ENCODE measurements around the gene FRMD4A. TPM values are rescaled to one million over a fixed set of nuclear protein-coding genes. Genes with fewer than 3 reads are reported as not detected.
"Not testable (repeated sequence)": the region's sequence is repeated elsewhere in the genome, so short reads cannot be mapped to it uniquely, and the experiment has no call there.

The FRMD4A gene
- total RNA-seq, 2 donors from 2014 or later = 37.8 to 41.6 TPM

GRCh38 chr10:13787015-13787421 is 543.7 kb downstream of the FRMD4A start:
- intact Hi-C loops (cut with DNase I) = loop anchor here (5.0 to 10.0 kb wide), 3 partner anchors 105 to 308 kb away; no protein-coding TSS in a partner anchor
- no peak for DNase-seq (ENCODE audit: low spot score)

DNA sequence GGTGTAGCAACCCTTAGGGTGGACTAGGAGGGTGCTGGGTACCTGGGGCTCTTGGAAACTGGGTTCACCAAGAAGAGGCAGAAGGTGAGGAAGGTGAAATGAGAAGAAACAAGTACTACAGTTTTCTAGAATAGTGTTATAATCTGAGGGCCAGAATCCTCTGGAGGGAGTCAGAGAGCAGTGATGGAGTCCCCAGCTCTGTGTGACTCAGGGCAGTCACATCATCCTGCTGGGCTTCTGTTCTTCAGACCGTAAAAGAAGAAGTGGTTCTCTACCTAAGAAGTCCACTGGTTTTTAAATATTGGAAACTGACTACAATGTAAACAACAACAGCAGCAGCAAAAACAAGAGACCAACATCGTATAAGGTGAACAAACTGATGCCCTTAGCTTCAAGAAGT is 546.7 kb downstream of the FRMD4A start:
- intact Hi-C loops (cut with DNase I) = loop anchor here (5.0 to 10.0 kb wide), 2 partner anchors 173 to 311 kb away; no protein-coding TSS in a partner anchor
- DNase-seq (ENCODE audit: low spot score) = no peak

DNA sequence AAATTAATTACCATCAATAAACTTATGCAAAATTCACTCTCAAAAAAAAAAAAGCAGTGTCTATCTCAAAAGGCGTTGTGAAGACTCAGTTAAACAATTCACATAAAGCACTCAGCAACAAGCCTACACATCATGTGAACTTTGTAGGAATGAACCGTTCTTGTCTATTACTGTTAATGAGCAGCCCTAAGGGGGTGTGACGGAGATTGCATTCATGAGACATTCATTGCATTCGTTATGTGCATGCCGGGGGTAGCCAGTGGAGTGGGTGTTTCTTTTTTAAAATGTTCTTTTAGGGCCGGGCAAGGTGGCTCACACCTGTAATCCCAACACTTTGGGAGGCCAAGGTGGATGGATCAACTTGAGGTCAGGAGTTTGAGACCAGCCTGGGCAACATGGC is 551.0 kb downstream of the FRMD4A start:
- DNase-seq (ENCODE audit: low spot score) = no peak
- intact Hi-C loops (cut with DNase I) = loop anchor here (2.0 to 10.0 kb wide), 3 partner anchors 121 to 315 kb away; no protein-coding TSS in a partner anchor

DNA sequence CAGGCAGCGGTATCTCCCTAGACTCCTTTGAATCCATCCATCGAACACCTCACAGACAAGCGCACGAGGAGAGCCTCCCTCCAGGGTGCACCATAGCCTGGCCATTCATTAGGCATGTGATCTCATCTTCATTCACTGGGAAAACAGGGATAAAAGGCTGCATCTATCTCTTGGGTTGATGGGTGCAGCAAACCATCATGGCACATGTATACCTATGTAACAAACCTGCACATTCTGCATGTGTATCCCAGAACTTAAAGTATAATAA is 552.1 kb downstream of the FRMD4A start:
- DNase-seq (ENCODE audit: low spot score) = not testable (repeated sequence)
- intact Hi-C loops (cut with DNase I) = loop anchor here in 1 of 2 donors (2.0 kb wide), 1 partner anchor 120 kb away; no protein-coding TSS in a partner anchor

DNA sequence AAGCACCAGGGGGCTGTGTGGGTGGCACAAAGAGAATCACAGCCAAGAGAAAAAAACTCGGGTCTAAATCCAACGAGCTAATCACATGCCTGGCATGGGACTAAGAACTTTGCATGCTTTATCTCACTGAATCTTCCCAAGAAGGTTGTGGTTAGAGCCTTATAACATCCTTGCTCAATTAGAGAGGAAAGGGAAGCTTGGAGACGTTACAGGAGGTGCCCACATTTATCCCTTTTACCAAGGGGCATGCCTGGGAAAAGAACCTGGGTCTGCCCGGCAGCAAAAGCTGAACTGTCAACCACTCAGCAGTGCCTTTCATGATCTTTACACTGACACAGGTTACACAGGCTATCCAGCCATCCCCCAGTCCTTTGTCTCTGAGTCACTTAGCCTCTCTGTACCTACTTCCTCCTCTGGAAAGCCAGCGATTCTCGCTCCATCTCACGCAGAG is 553.8 kb downstream of the FRMD4A start:
- DNase-seq (ENCODE audit: low spot score) = no peak
- intact Hi-C loops (cut with DNase I) = loop anchor here in 1 of 2 donors (1.0 kb wide), 1 partner anchor 120 kb away; no protein-coding TSS in a partner anchor

DNA sequence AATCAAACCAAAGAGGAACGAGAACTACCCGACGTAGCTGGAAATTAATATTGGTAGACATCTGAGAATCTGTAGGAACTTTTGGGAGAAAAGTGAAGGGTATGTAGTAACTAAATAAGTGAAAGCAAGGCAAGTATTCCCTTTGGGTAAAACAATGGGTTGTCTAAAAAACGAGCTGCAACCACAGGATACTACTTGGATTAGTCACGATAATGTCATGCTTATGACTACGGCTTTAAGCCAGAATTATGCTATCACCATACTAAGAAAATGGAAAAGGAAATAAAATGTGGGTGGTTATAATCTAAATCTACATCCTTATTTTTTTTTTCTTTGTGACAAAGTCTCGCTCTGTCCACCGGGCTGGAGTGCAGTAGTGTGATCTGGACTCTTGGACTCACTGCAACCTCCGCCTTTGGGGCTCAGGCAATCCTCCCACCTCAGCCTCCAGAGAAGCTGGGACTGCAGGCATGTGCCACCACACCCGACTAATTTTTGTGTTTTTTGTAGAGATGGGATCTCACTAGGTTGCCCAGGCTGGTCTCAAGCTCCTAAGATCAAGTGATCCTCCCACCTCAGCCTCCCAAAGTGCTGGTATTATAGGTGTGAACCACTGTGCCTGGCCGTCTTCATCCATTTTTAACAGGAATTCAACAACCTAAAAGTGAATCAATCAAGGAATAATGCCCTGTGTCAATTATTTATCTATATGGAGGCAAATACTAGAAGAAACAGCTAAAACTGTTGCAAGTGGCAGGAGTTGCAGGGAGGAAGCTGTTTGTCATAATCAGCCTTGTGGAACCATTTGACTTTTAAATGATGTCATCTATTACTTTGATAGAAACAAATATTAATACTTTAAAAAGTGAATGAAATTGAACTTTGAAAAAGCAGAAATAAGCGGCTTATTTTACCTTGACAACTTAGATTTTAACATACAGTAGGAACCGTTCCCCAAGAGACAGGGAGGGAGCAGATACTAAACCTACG is 554.6 kb downstream of the FRMD4A start:
- intact Hi-C loops (cut with DNase I) = no loop called here

DNA sequence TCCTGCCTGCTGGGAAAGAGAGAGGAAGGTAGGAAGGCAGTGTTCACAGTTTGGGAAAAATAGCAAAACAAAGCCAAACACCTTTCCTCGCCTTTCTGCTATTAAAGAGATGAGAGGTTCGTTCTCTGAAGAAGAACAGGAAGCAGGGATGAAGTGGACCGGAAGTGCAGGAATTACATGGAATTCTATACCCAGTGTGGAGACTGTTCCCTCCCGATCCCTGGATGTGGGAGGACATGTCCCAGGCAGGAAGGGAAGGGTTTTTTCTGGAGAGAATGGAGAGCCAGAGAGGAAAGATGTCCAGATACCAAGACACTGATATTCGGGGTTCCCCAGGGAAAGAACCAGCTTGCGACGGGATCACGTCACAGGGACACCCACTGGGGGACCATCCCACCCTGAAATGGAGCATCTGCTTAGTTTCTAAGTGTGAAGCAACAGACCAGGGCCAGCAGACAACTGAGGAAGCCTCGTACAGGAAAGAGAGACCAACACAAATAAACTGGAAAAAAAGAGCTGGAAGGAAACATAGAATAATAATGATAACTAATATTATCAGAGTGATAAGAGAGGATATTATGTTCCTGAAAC is 556.3 kb downstream of the FRMD4A start:
- intact Hi-C loops (cut with DNase I) = no loop called here
- no peak for DNase-seq (ENCODE audit: low spot score)

More for the DNA sequence above, 554.6 kb downstream of the FRMD4A start:
- DNase-seq (ENCODE audit: low spot score) = no peak

- no peak for DNase-seq (ENCODE audit: low spot score)
- intact Hi-C loops (cut with DNase I) = loop anchor here in 1 of 2 donors (2.0 kb wide), 1 partner anchor 41 kb away; no protein-coding TSS in a partner anchor
Measured at GRCh38 chr10:13773496-13774170, 557.1 kb downstream of the FRMD4A start.

DNA sequence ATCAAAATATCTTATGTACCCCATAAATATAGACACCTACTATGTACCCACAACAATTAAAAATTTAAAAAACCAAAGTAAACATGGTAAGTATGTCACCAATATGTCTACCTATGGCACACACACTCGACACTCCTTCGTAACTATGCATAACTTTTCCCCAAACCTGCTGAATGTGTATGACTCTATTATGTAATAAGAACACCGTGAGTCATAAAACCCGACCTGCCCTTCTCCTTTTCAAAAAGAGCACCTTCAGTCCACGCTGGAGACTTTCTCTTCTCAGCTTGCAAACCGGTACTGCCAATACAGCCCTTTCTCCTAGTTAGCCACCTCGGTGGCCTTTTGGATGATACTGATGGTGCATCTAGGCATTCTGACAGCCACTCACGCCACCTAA is 557.7 kb downstream of the FRMD4A start:
- DNase-seq (ENCODE audit: low spot score) = no peak
- intact Hi-C loops (cut with DNase I) = loop anchor here in 1 of 2 donors (2.0 kb wide), 1 partner anchor 40 kb away; no protein-coding TSS in a partner anchor

- no peak for DNase-seq (ENCODE audit: low spot score)
- intact Hi-C loops (cut with DNase I) = loop anchor here in 1 of 2 donors (2.0 kb wide), 1 partner anchor 39 kb away; no protein-coding TSS in a partner anchor
Measured at GRCh38 chr10:13771992-13772391, 558.7 kb downstream of the FRMD4A start.

- no peak for DNase-seq (ENCODE audit: low spot score)
- intact Hi-C loops (cut with DNase I) = no loop called here
Measured at GRCh38 chr10:13770760-13771493, 559.8 kb downstream of the FRMD4A start.

DNA sequence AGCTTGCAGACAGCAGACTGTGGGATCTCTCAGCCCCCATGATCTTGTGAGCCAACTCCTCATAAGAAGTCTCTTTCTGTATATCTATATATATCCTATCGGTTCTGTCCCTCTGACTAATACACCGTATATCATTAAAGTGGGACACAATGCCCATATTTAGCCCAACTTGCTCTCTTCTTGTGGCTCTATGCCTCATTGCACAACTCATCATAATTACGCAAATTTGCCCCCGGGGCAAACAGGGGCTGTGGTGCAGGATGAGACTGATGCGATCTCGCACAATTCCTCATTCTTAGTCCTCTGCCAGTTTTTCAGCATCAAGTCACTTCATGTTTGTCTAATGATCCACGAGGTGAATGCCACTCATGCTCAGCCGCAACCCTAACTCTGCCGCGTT is 560.8 kb downstream of the FRMD4A start:
- DNase-seq (ENCODE audit: low spot score) = no peak
- intact Hi-C loops (cut with DNase I) = no loop called here

DNA sequence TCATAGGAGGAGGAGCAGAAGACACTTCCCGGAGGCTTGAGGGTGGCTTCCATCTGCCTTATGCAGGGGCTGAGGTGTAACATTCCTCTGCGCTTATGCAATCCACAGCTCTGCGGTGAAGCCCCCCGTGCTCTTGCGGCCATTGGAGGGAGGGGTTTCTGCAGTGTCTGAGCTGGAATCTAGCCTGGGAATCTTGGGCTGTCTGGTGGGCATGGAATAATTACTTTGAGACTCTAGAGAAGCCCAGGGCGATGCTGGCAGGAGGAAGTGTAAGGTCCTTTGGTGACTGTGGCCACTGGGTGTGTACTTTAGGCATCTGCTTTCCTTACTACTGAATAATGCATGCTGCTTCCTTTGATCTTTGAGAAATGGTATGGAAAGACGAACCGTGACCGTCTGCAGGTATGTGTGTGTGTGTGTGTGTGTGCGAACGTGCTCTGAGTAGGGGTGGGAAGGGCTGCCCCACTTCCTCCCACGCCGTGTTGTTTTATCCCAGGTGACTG is 563.0 kb downstream of the FRMD4A start:
- intact Hi-C loops (cut with DNase I) = no loop called here
- no peak for DNase-seq (ENCODE audit: low spot score)

- DNase-seq (ENCODE audit: low spot score); intact Hi-C loops (cut with DNase I): not testable (repeated sequence)
Measured at GRCh38 chr10:13767148-13767547, 563.6 kb downstream of the FRMD4A start.

DNA sequence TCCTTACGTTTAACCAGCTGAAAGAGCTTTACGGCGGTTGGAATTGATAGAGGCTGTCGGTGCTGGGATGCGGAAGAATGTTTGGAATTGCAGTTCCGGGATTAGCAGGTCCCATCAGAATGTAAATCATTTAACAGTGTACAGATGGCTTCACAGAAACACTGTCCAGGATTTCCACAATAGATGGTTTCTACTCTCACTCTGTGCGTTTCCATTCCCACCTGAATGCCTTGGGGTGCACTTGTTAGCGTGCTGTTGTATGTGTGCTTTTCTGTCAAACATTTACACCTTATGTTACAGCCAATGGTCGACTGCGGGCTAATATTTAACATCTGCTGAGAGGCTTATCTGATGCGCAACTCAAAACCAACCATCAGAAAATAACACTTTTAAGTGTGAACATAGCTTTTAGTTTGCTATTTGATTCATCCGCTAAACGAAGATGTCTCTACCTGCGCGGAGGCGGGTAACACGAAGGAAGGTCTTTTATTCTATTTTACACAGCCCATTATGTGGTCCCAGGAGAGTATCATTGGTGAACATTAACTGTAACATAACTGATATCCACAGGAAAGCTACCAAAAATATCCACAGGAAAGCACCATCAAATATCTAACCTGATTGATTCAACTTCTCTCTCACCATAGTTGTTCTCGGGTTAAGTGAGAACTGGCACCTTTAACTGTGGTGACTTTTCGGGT is 564.9 kb downstream of the FRMD4A start:
- intact Hi-C loops (cut with DNase I) = no loop called here
- DNase-seq (ENCODE audit: low spot score) = no peak

- intact Hi-C loops (cut with DNase I) = no loop called here
- DNase-seq (ENCODE audit: low spot score) = no peak
Measured at GRCh38 chr10:13761490-13762091, 569.1 kb downstream of the FRMD4A start.

- no peak for DNase-seq (ENCODE audit: low spot score)
- intact Hi-C loops (cut with DNase I) = loop anchor here in 1 of 2 donors (5.0 to 10.0 kb wide), 2 partner anchors 67 to 1694 kb away; partner anchors contain the start of gene DHTKD1
Measured at GRCh38 chr10:13759168-13759567, 571.6 kb downstream of the FRMD4A start.
